Stimulated activated naive B cell treated with anti-CD40 and anti-IgM and Interleukin-4, amounts not matched to agents 10 μg/mL and 1 μg/mL and 100 μg/mL, for 72 hours (primary cell): ENCODE measurements around the gene RRP1B.
"Not testable (repeated sequence)": the region's sequence is repeated elsewhere in the genome, so short reads cannot be mapped to it uniquely, and the experiment has no call there.

Experiments used
- ATAC-seq, 2 donors: fragments of 150-1000 bp; cut with Tn5 transposase; replicated peaks; 2 replicates each; pipeline ENCODE4 v1.10.0; 2021; ENCODE audit warnings: moderate library complexity in 1 of 2
- DNase-seq: peaks from one replicate; pipeline ENCODE4 v3.0.0; 2021
- H3K27ac Mint-ChIP-seq: one replicate; pipeline ENCODE4 v1.8.0; 2022; ENCODE audit warnings: mild to moderate bottlenecking, mixed read lengths
- H3K27me3 Mint-ChIP-seq, 2 donors: one replicate each; pipeline ENCODE4 v1.8.0; 2022; ENCODE audit warnings: mixed read lengths in 2 of 2
- H3K36me3 Mint-ChIP-seq, 2 donors: one replicate each; pipeline ENCODE4 v1.8.0; 2022; ENCODE audit warnings: mixed read lengths in 2 of 2, mild to moderate bottlenecking in 1 of 2
- H3K4me1 Mint-ChIP-seq, 2 donors: one replicate each; pipeline ENCODE4 v1.8.0; 2022; ENCODE audit warnings: mixed read lengths in 2 of 2, mild to moderate bottlenecking in 1 of 2
- H3K4me3 Mint-ChIP-seq, 2 donors: one replicate each; pipeline ENCODE4 v1.8.0; 2022; ENCODE audit warnings: mild to moderate bottlenecking in 2 of 2, mixed read lengths in 2 of 2, moderate library complexity in 1 of 2
- H3K9me3 Mint-ChIP-seq, 2 donors: one replicate each; pipeline ENCODE4 v1.8.0; 2022; ENCODE audit warnings: mixed read lengths in 2 of 2, mild to moderate bottlenecking in 1 of 2

RRP1B gene

GRCh38 chr21:43708745-43709381 lies 49.5 kb downstream of the RRP1B start:
- DNase-seq (no peak), ATAC-seq (no peak)
- Mint-ChIP-seq H3K4me3 (no peak overlapping the region), H3K36me3 (no peaks in the 10 kb centered on the region), H3K4me1 (peaks cover under 1 to 1% of the 10 kb centered on the region in 2 donors), H3K27ac (no peak overlapping the region), H3K9me3 (peaks cover 0 to 2% of the 10 kb centered on the region in 2 donors), H3K27me3 (peaks cover 20 to 25% of the 10 kb centered on the region in 2 donors)

GRCh38 chr21:43712268-43712942 lies 53.0 kb downstream of the RRP1B start:
- DNase-seq (no peak), ATAC-seq (no peak)
- no peaks in the 10 kb centered on the region for H3K36me3 Mint-ChIP-seq
- H3K27me3 Mint-ChIP-seq: peaks cover 20 to 25% of the 10 kb centered on the region in 2 donors
- no peak overlapping the region for H3K4me3 Mint-ChIP-seq
- peaks cover 22 to 25% of the 10 kb centered on the region in 2 donors for H3K4me1 Mint-ChIP-seq
- H3K9me3 Mint-ChIP-seq: peaks cover 0 to 2% of the 10 kb centered on the region in 2 donors
- no peak overlapping the region for H3K27ac Mint-ChIP-seq

GRCh38 chr21:43713123-43713522 lies 53.8 kb downstream of the RRP1B start:
- H3K4me3 Mint-ChIP-seq, H3K27ac Mint-ChIP-seq, H3K36me3 Mint-ChIP-seq, H3K9me3 Mint-ChIP-seq, DNase-seq, ATAC-seq: not testable (repeated sequence)
- H3K27me3 Mint-ChIP-seq: peaks cover 20 to 25% of the 10 kb centered on the region in 2 donors
- peaks cover 28 to 29% of the 10 kb centered on the region in 2 donors for H3K4me1 Mint-ChIP-seq

- Mint-ChIP-seq H3K27ac (peak overlapping the region; percentile 97), H3K9me3 (no peaks in the 10 kb centered on the region), H3K27me3 (peaks cover 10 to 13% of the 10 kb centered on the region in 2 donors), H3K4me3 (peak overlapping the region; percentile 75 to 78), H3K36me3 (peaks cover 8 to 15% of the 10 kb centered on the region in 2 donors), H3K4me1 (peaks cover 43 to 53% of the 10 kb centered on the region in 2 donors)
- ATAC-seq: peak; percentile 68 to 70
- peak; percentile 73 for DNase-seq
Measured at GRCh38 chr21:43716376-43717165, 57.2 kb downstream of the RRP1B start.

- DNase-seq (no peak), ATAC-seq (peak; percentile 38 to 40)
- Mint-ChIP-seq H3K36me3 (peaks cover 8 to 21% of the 10 kb centered on the region in 2 donors), H3K9me3 (no peaks in the 10 kb centered on the region), H3K4me3 (peak overlapping the region; percentile 75 to 78), H3K27me3 (peaks cover 4 to 5% of the 10 kb centered on the region in 2 donors), H3K27ac (peak overlapping the region; percentile 97), H3K4me1 (peaks cover 49 to 61% of the 10 kb centered on the region in 2 donors)
Measured at GRCh38 chr21:43717166-43717853, 58.0 kb downstream of the RRP1B start.

GRCh38 chr21:43717967-43718871 lies 58.9 kb downstream of the RRP1B start:
- peaks cover 8 to 26% of the 10 kb centered on the region in 2 donors for H3K36me3 Mint-ChIP-seq
- H3K27me3 Mint-ChIP-seq: no peaks in the 10 kb centered on the region
- peak overlapping the region; percentile 93 for H3K27ac Mint-ChIP-seq
- ATAC-seq (no peak), DNase-seq (no peak)
- peak overlapping the region; percentile 91 for H3K4me3 Mint-ChIP-seq
- peaks cover 52 to 70% of the 10 kb centered on the region in 2 donors for H3K4me1 Mint-ChIP-seq
- H3K9me3 Mint-ChIP-seq: no peaks in the 10 kb centered on the region

GRCh38 chr21:43718872-43719747 lies 59.8 kb downstream of the RRP1B start, which contains the start of gene PDXK:
Gene PDXK, plus strand, starts transcription at chr21:43719129. Its CDS starts 166 bp downstream, at chr21:43719295.
- H3K27ac Mint-ChIP-seq: peak within 1 kb of the TSS; percentile 93
- no peaks in the 10 kb centered on the region for H3K9me3 Mint-ChIP-seq
- ATAC-seq (peak; percentile 70 to 79), DNase-seq (peak; percentile 86)
- H3K27me3 Mint-ChIP-seq: no peaks in the 10 kb centered on the region
- peak within 1 kb of the TSS; percentile 91 for H3K4me3 Mint-ChIP-seq
- peaks cover 57 to 77% of the 10 kb centered on the region in 2 donors for H3K4me1 Mint-ChIP-seq
- peaks cover 11 to 31% of the 10 kb centered on the region in 2 donors for H3K36me3 Mint-ChIP-seq

- Mint-ChIP-seq H3K27me3 (no peaks in the 10 kb centered on the region), H3K4me1 (peaks cover 59 to 86% of the 10 kb centered on the region in 2 donors), H3K36me3 (peaks cover 11 to 31% of the 10 kb centered on the region in 2 donors), H3K4me3 (peak overlapping the region; percentile 91), H3K9me3 (no peaks in the 10 kb centered on the region), H3K27ac (peak overlapping the region; percentile 75)
- ATAC-seq (peak; percentile 3 to 4), DNase-seq (no peak)
Measured at GRCh38 chr21:43719748-43720538, 60.6 kb downstream of the RRP1B start.

- Mint-ChIP-seq H3K27me3 (no peaks in the 10 kb centered on the region), H3K4me3 (peak overlapping the region; percentile 91), H3K36me3 (peaks cover 11 to 31% of the 10 kb centered on the region in 2 donors), H3K4me1 (peaks cover 60 to 88% of the 10 kb centered on the region in 2 donors), H3K9me3 (no peaks in the 10 kb centered on the region), H3K27ac (peak overlapping the region; percentile 85)
- DNase-seq (no peak), ATAC-seq (no peak)
Measured at GRCh38 chr21:43720539-43721166, 61.3 kb downstream of the RRP1B start.

- Mint-ChIP-seq H3K9me3 (no peaks in the 10 kb centered on the region), H3K27ac (peak overlapping the region; percentile 85), H3K27me3 (no peaks in the 10 kb centered on the region), H3K4me3 (peak overlapping the region; percentile 91), H3K4me1 (peaks cover 59 to 87% of the 10 kb centered on the region in 2 donors), H3K36me3 (peaks cover 14 to 35% of the 10 kb centered on the region in 2 donors)
- ATAC-seq (no peak), DNase-seq (no peak)
Measured at GRCh38 chr21:43721206-43721605, 61.8 kb downstream of the RRP1B start.

GRCh38 chr21:43721939-43722338 lies 62.6 kb downstream of the RRP1B start:
- DNase-seq: no peak
- H3K27me3 Mint-ChIP-seq: no peaks in the 10 kb centered on the region
- ATAC-seq: no peak
- peaks cover 56 to 87% of the 10 kb centered on the region in 2 donors for H3K4me1 Mint-ChIP-seq
- peak overlapping the region in 1 of 2 donors; percentile 29 for H3K4me3 Mint-ChIP-seq
- peaks cover 0 to 3% of the 10 kb centered on the region in 2 donors for H3K9me3 Mint-ChIP-seq
- H3K36me3 Mint-ChIP-seq: peaks cover 15 to 40% of the 10 kb centered on the region in 2 donors
- peak overlapping the region; percentile 57 for H3K27ac Mint-ChIP-seq
